ENCODE measurements around the gene LGALS3. TPM values are rescaled to one million over a fixed set of nuclear protein-coding genes. Genes with fewer than 3 reads are reported as not detected.
A peak's percentile ranks its signal among the peaks of the same experiment; 100 is the strongest.

LGALS3 gene
- total and polyA plus RNA-seq, 4 donors = 6.9 to 20.8 (median 10.7) TPM

- TF ChIP-seq CTCF (IDR thresholded peaks at IDR 0.05; ENCODE audit: low read depth, low read length, missing input control) (no peak), YY1 (IDR thresholded peaks at IDR 0.05) (no peak), FOXA2 (IDR thresholded peaks at IDR 0.05) (no peak)
Measured at GRCh38 chr14:55158412-55158811, 29.4 kb downstream of the LGALS3 start (continued).

DNA sequence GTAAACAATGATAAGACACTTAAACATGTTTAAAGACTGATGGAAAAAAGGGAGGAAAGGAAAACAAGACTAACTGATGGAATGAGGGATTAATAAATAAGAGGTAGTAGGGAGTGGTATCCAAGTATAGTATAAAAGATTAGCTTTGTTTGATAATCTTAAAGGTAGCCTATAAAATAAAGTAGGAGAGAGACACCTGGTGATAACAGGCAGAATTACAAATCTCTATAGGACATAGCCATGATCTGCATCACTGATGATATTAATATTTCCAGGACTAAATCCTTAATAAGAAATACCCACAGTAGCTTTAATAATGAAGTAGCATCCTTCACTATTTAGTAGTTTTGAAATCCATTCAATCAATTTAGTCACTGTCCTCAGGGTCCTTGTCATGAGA lies 31.9 kb downstream of the LGALS3 start:
- TF ChIP-seq TAF1 (conservative IDR thresholded peaks at IDR 0.05) (no peak), CTCF (IDR thresholded peaks at IDR 0.05; ENCODE audit: low read depth, low read length, missing input control) (peak; percentile 62), MAX (IDR thresholded peaks at IDR 0.05) (no peak), NR2F2 (IDR thresholded peaks at IDR 0.05) (no peak), RAD21 (IDR thresholded peaks at IDR 0.05) (peak; percentile 79 to 81)
- no peak overlapping the region for H3K9ac ChIP-seq (ENCODE audit: low read depth in 1 of 2, low read length in 2 of 2)
- H3K36me3 ChIP-seq (ENCODE audit: control insufficient read depth in 4 of 4, insufficient read depth in 3 of 4, low read depth in 1 of 4, low read length in 3 of 4) = no peaks in the 10 kb centered on the region
- no peak for DNase-seq (ENCODE audit: low spot score)
- H3K4me1 ChIP-seq (ENCODE audit: control insufficient read depth in 4 of 4, insufficient read depth in 4 of 4, low read length in 3 of 4) = no peaks in the 10 kb centered on the region
- H3K27ac ChIP-seq (ENCODE audit: low read depth in 1 of 2, low read length in 2 of 2) = no peak overlapping the region
- H3K4me3 ChIP-seq (ENCODE audit: low read depth in 1 of 3, low read length in 3 of 3) = no peak overlapping the region
- H3K9me3 ChIP-seq (ENCODE audit: control insufficient read depth in 4 of 4, low read length in 3 of 4) = no peaks in the 10 kb centered on the region
- no peaks in the 10 kb centered on the region for H3K27me3 ChIP-seq (ENCODE audit: control insufficient read depth in 4 of 4, insufficient read depth in 4 of 4, low read length in 3 of 4)

GRCh38 chr14:55170526-55170925 lies 41.5 kb downstream of the LGALS3 start:
- H3K9me3 ChIP-seq (ENCODE audit: control insufficient read depth in 4 of 4, low read length in 3 of 4) = no peaks in the 10 kb centered on the region
- H3K4me3 ChIP-seq (ENCODE audit: low read depth in 1 of 3, low read length in 3 of 3) = no peak overlapping the region
- H3K9ac ChIP-seq (ENCODE audit: low read depth in 1 of 2, low read length in 2 of 2) = no peak overlapping the region
- H3K27ac ChIP-seq (ENCODE audit: low read depth in 1 of 2, low read length in 2 of 2) = no peak overlapping the region
- DNase-seq (ENCODE audit: low spot score) = no peak
- WGBS = 84% methylated on average over 2 of the region's 2 CpGs
- no peaks in the 10 kb centered on the region for H3K36me3 ChIP-seq (ENCODE audit: control insufficient read depth in 4 of 4, insufficient read depth in 3 of 4, low read depth in 1 of 4, low read length in 3 of 4)
- H3K27me3 ChIP-seq (ENCODE audit: control insufficient read depth in 4 of 4, insufficient read depth in 4 of 4, low read length in 3 of 4) = no peaks in the 10 kb centered on the region
- TF ChIP-seq RAD21 (IDR thresholded peaks at IDR 0.05) = no peak
- no peak for TF ChIP-seq CTCF (IDR thresholded peaks at IDR 0.05; ENCODE audit: low read depth, low read length, missing input control)
- TF ChIP-seq FOXA2 (IDR thresholded peaks at IDR 0.05) = no peak
- TF ChIP-seq HNF4G (IDR thresholded peaks at IDR 0.05) = no peak
- TF ChIP-seq ZBTB33 (IDR thresholded peaks at IDR 0.05) = no peak
- TF ChIP-seq FOXA1 (IDR thresholded peaks at IDR 0.05) = no peak
- TF ChIP-seq EGR1 (IDR thresholded peaks at IDR 0.05; ENCODE audit: low read depth in 2 of 2) = no peak
- no peak for TF ChIP-seq ATF3 (IDR thresholded peaks at IDR 0.05)
- TF ChIP-seq NR2F2 (IDR thresholded peaks at IDR 0.05) = no peak
- no peak for TF ChIP-seq HNF4A (conservative IDR thresholded peaks at IDR 0.05)
- no peak for TF ChIP-seq RXRA (IDR thresholded peaks at IDR 0.05)
- TF ChIP-seq, protein P1, sequence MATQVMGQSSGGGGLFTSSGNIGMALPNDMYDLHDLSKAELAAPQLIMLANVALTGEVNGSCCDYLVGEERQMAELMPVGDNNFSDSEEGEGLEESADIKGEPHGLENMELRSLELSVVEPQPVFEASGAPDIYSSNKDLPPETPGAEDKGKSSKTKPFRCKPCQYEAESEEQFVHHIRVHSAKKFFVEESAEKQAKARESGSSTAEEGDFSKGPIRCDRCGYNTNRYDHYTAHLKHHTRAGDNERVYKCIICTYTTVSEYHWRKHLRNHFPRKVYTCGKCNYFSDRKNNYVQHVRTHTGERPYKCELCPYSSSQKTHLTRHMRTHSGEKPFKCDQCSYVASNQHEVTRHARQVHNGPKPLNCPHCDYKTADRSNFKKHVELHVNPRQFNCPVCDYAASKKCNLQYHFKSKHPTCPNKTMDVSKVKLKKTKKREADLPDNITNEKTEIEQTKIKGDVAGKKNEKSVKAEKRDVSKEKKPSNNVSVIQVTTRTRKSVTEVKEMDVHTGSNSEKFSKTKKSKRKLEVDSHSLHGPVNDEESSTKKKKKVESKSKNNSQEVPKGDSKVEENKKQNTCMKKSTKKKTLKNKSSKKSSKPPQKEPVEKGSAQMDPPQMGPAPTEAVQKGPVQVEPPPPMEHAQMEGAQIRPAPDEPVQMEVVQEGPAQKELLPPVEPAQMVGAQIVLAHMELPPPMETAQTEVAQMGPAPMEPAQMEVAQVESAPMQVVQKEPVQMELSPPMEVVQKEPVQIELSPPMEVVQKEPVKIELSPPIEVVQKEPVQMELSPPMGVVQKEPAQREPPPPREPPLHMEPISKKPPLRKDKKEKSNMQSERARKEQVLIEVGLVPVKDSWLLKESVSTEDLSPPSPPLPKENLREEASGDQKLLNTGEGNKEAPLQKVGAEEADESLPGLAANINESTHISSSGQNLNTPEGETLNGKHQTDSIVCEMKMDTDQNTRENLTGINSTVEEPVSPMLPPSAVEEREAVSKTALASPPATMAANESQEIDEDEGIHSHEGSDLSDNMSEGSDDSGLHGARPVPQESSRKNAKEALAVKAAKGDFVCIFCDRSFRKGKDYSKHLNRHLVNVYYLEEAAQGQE (IDR thresholded peaks at IDR 0.05) = no peak
- no peak for TF ChIP-seq JUND (IDR thresholded peaks at IDR 0.05)
- TF ChIP-seq YY1 (IDR thresholded peaks at IDR 0.05) = no peak
- no peaks in the 10 kb centered on the region for H3K4me1 ChIP-seq (ENCODE audit: control insufficient read depth in 4 of 4, insufficient read depth in 4 of 4, low read length in 3 of 4)
